ENCODE data around the gene CDK19.

GRCh38 chr6:110699780-110700179, 115.5 kb downstream of the CDK19 start:
- no peak for TF ChIP-seq REST (IDR thresholded peaks at IDR 0.05; ENCODE audit: borderline replicate concordance in 1 of 2, low read depth in 1 of 2, low read length in 2 of 2)
- TF ChIP-seq ZFAT (CRISPR knock-in tag; conservative IDR thresholded peaks at IDR 0.05): no peak
- no peak for TF ChIP-seq ZNF670 (CRISPR knock-in tag; IDR thresholded peaks at IDR 0.05; ENCODE audit: borderline replicate concordance)
- no peak for TF ChIP-seq EP300 (IDR thresholded peaks at IDR 0.05; ENCODE audit: low read depth in 2 of 2, low read length in 2 of 2)
- TF ChIP-seq EP300 (CRISPR knock-in tag; IDR thresholded peaks at IDR 0.05; ENCODE audit: borderline replicate concordance): no peak
- TF ChIP-seq RAD21 (CRISPR knock-in tag; IDR thresholded peaks at IDR 0.05): no peak
- TF ChIP-seq KAT8 (CRISPR knock-in tag; IDR thresholded peaks at IDR 0.05): no peak
- TF ChIP-seq E2F5 (CRISPR knock-in tag; conservative IDR thresholded peaks at IDR 0.05): no peak
- TF ChIP-seq KLF13 (CRISPR knock-in tag; IDR thresholded peaks at IDR 0.05): no peak
- TF ChIP-seq TCF7L2 (IDR thresholded peaks at IDR 0.05; ENCODE audit: low read depth, low read length): no peak
- no peak for TF ChIP-seq ATF1 (CRISPR knock-in tag; IDR thresholded peaks at IDR 0.05)
- no peak for TF ChIP-seq RXRA (CRISPR knock-in tag; IDR thresholded peaks at IDR 0.05)
- TF ChIP-seq ZNF143 (CRISPR knock-in tag; IDR thresholded peaks at IDR 0.05): no peak
- TF ChIP-seq LBX2 (CRISPR knock-in tag; IDR thresholded peaks at IDR 0.05; ENCODE audit: borderline replicate concordance): no peak

All from HepG2 (cell line).